ENCODE measurements around the gene RASGEF1C.

Gene RASGEF1C

DNA sequence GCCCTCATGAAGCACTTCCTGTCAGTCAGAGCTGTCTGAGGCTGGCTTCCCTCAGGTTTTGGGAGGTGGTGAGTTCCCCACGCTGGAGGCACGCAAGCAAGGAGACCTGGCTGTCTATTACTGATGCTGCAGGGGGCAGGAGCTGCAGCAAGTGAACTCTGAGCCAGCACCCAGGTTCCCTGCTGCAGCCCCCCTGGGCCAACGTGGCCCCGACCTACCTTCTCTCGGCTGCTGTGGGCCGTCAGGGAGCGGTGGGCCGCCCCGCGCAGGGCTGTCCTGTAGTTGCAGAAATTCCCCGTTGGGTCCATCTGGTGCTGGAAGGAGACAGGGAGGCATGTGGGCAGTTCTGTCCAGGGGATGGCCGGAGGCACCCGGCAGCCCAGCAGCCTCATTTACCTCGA, 90.6 kb downstream of the RASGEF1C start:
- DNase-seq, result no peak

DNA sequence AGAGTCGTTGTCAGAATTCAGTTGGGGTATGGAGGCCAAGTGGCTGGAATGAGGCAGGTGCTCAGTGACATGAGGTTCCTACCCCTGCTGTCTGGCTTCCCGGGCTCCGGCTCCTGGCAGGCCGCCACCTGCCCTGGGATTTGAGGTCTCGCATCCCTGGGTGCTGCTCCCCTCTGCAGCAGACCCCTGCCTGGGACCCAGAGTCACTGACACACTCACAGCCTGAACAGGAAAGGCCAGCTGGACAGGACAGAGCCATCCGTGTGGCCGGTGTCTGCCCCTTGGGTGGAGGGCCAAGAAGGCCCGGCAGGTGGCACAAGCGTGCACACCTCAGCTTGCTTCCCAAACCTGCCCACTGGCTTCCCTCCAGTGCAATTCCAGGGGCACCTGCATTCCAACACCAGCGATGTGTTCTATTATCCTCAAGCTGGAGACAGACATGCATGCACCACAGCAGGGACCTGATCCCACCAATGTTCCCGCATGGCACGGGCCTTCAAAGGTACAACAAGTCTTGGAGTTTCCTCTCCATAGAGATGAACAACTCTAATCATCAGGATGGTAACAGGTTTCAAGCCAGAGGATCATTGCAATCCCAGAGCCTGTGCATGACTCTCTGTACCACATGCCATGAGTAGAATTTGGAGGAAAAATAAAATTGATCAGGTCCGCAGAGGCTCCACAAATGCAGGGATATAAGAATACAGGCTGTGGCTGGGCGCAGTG, 91.8 kb downstream of the RASGEF1C start:
- DNase-seq, result peak; percentile 14

DNA sequence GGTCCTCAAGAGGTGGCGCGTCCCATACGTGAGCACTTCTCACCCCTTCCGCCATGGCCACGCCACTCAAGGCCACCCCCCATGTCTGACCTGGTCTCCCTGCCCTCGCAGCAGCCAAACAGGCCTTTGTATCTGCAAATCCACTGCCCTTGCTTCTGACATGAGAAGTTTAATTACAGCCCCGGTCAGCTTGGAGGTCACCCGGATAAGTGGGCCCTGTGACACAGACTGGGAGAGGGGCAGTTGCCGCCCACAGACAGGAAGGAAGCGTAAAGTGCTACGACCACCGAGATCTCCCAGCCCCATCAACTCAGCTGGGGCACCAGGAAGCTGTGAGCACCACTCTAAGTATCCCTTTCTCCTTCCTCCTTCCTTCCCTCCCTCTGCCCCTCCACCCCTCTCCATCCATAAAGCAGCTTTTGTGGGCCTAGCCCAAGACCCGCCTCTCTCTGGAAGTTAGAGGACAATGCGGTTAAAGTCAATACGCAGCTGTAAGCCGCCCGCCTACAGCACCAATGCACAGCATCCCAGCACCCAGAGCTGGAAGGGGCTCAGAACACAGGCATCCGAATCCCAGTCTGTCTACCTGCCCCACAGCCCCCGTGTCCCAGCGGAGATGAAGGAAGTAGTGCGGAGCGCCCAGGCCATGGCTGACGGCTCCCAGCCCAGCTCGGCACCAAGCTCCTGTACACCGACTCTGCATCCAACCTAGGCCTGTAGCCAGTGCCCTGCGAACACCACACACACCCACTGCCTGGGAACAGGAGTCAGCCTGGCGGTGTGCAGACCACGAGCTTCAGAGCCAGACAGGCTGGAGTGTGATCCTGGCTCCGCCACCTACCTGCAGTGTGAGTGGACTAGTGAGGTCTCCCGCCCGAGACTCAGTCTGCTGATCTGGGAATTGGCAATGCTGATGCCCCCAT, 92.7 kb downstream of the RASGEF1C start:
- peak; percentile 44 for DNase-seq

DNA sequence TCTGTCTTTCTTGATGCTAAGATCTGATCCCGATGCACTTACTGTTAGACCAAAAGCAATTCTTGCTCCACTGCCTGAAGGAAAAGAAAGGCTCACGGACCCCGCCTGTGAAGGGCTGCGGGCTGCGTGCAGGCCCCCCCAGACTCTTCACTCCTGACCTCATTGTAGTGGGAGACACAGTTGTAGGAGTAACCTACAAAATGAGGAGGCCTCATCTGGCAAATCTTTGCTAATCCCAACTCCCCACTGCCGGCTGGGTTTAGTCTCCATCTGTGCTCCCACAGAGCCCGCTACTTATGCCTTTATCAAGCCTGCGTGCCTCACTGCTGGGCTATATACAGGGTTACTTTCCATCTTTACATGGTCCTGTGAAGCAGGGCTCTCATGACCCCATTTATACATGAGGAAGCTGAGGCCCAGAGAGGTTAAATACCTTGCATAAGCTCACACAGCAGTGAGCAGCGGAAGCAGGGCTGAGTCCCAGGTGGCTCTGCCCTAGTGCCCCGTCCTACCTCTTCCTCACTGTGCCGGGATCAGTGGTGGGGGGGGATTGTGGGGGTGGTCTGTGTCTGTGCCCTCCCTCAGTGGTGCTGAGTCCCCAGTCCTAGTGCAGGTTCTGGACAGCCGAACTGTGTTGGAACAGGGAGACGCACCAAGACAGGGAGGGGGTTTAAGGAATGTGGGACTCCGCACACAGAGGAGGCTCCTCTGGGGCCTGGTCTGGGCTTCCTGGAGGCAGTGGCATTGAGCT, 93.5 kb downstream of the RASGEF1C start:
- peak; percentile 90 for DNase-seq

DNA sequence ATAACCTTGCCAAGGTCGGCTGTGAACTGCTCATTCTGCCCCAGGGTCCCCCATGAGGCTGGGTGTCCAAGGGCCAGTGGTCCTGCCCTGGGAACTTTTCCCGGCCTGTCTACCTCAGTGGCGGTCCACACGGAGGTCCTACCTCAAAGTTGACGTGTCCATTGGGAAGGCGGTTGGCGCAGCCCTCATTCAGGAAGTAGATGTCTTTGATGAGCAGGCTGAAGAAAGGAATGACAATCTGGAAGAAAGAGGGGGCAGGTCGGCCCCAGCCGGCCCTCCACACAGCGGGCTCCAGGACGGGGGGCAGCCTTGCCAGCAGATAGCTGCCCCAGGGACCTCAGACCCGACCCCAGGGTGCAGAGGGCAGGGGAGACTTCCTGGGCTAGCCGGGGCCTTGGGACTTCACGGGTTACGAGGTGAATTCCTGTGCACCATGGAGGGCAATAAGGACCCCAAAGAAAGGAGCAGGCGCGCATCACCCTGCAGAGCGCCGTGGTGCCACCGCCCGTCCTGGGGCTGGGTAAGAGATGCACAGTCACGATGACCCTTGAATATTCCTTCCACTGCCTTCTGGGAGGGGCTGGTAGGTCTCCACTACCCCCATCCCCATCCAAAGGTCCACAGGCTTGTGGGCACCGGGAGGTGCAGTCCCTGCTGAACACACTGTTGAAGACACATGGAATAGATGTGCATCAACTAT, 94.6 kb downstream of the RASGEF1C start:
- DNase-seq, result no peak

DNA sequence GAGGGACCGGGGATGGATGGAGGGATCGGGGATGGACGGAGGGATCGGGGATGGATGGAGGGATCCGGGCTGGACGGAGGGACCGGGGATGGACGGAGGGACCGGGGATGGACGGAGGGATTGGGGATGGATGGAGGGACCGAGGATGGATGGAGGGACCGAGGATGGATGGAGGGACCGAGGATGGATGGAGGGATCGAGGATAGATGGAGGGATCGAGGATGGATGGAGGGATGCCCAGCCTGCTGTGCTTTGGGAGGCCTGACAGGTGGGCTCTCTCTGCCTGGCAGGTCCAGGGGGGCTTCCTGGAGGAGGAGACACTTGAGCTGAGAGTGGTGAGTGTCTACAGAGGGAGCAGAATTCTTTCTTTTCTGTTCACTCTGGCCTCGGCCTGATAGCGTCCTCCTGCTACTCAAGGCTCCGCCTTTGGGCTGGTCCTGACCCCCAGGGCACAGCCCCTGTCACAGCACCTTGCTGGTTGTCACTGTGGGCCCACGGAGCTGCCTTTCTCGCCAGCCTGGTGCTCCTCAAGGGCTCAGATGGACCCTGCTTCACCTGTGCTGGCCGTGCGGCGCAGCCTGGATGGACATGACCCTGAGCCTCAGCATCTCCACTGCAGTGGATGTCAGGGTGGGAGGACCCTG, 95.2 kb downstream of the RASGEF1C start:
- DNase-seq, result no peak

DNA sequence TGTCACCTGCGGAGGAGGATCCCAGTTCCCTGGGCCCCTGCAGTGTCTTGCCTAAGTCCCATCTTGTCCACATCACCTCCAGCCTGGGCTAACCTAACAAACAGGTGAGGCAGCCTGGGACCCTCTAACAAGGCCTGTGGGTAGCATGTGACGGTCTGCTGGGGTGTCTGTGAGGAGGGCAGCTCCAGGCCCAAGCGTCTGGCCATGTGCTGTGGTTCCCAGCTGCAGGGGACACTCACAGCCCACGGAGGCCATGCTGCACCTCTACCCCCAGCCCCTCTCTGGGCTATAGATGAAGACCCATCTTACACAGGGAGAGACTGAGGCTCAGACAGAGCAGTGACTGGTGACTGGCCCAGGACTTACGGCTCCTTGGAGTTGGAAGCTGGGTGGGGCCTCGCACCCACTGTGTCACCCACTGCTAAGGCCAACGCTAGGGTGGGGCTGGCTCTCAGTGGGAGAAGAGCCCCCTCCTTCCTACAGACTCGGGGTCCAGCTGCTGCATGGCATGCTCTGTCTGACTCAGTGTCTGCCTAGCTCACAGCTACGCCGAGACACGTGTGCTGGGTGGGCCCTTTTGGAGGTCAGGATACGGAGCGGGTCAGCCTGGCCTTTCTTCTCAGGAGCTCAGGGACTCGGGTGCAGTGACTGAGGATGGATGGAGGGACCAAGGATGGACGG, 96.7 kb downstream of the RASGEF1C start:
- DNase-seq, result no peak

DNA sequence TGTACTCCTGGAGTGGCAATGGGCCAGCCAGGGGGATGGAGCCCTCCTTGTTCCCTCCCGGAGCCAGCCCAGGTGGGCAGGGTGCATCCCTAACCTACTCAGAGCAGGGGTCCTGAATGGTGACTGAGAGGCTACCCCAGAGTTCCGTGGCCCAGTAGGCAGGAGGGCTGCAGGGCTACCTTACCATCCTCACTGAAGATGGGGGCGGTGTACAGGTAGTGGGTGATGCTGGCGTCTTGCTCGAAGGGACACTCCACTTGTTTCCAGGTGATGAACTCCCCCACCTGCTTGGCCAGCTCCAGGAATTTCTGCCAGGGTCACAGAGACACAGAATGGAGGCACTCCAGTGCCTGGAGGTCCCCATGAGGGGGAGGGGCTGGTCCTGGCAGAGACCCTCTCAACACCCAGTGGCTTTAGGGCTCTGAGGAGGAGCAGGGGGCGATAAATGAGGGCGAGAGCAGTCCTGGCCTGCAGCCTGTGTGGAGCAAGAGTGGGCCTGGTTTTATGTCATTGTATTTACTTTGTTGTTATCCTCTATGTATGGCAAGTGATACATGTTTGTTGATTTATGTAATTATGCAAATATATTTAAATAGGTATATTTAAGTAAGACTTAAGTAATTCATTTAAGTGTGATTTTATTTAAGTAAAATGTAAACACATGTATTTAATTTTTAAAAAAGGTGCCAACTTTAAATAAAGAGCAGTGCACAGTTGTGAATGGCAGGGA, 97.6 kb downstream of the RASGEF1C start:
- DNase-seq, result no peak

DNA sequence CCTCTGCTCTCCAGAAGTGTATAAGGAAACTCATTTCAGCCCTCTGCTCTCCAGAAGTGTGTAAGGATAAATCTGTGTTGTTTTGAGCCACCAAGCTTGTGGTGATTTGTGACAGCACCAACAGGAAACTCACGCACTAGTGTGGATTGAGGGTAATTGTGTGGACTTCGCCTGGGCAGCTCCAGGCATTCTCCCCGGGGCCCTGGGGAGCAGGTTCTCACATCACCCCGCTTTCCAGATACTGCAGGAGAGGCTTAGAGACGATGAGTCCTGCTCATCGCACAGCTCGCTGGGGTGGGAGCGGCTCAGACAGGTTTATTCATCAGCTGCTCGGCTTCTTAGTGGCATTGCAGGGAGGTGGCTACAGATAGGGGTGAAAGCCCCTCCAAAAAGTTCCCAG, 99.1 kb downstream of the RASGEF1C start:
- DNase-seq, result no peak

DNA sequence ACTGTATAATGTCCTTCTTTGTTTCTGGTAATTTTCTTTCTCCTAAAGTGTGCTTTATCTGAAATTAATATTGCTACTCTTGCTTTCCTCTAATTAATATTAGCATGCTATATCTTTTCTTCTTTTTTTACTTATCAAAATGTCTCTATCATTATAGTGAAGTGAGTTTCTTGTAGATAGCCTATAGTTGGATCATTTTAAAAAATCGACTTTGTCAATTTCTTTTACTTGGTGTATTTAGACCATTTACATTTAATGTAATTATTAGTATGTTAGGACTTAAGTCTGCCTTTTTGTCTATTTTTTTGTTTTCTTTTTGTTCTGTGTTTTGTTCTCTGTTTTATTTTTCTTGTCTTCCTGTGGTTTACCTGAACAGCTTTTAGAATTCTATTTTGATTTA, 102.0 kb downstream of the RASGEF1C start:
- no peak for DNase-seq

DNA sequence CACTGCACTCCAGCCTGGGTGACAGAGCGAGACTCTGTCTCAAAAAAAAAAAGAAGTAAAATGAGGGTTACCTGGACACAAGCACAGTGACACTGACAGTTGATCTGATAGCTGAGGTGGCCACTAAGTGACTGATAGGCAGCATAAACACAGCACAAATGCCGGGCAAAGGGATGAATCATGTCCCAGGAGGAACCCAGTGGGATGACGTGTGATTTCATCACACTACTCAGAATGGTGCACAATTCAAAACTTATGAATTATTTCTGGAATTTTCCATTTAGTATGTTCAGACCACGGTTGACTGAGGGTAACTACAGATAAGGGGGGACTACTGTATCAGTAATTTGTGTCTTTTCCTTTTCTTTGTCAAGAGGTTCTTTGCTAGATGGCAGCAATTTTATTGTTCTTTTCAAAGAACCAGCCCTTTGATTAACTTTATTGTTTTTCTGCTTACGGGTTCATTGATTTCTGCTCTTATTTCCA, 103.1 kb downstream of the RASGEF1C start:
- DNase-seq, result no peak

DNA sequence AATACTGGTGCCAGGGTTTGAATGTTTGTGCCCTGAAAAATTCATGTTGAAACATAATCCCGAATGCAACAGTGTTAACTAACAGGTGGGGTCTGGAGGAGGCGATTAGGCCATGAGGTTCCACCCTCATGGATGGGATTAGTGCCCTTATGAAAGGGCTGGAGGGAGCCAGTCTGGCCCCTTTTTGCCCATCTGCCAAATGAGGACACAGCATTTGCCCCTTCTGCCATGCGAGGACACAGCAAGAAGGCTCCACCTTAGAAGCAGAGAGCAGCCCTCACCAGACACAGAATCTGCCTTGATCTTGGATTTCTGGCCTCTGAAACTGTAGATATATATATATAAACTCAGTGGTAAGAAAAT, 104.9 kb downstream of the RASGEF1C start:
- DNase-seq, result peak; percentile 93

DNA sequence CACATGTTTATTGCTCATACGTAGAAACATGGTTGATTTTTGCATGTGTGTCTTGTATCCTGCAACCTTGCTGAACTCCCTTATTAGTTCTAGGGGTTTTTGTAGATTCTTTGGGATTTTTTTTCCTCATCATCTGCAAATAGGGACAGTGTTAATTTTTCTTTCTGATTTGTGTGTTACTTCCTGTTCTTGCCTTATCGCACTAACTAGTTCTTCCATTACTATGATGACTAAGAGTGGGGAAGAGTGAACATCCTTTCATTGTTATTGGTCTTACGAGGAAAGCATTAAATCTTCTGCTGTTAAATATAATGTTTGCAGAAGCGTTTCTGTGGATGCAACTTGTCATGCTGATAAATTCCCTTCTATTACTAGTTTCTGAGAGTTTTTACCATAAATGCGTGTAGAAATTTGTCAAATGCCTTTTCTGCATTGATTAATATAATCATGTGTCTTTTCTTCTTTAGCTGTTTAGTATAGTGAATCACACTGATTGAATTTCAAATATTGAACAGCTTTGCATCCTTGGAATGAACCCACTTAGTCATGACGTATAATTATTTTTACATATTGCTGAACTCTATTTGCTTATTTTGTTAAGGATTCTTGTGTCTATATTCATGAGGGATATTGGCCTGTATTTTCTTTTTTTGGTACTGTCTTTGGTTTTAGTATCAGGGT, 105.4 kb downstream of the RASGEF1C start:
- no peak for DNase-seq

DNA sequence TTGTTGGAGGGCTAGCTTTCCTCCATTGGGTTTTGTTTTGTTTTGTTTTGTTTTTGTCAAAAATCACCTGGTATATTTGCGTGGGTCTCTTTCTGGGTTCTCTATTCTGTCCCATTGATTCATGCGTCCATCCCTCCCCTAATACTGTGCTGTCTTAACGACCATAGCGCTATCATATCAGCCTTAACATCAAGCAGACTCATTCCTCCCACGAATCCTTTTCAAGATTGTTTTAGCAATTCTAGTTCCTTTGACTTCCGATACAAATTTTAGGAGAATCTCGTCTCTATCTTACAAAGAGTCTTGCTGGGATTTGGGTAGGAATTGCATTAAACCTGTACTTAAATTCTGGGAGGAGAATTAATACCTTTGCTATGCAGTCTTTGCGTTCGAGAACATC, 106.4 kb downstream of the RASGEF1C start:
- DNase-seq, result no peak

DNA sequence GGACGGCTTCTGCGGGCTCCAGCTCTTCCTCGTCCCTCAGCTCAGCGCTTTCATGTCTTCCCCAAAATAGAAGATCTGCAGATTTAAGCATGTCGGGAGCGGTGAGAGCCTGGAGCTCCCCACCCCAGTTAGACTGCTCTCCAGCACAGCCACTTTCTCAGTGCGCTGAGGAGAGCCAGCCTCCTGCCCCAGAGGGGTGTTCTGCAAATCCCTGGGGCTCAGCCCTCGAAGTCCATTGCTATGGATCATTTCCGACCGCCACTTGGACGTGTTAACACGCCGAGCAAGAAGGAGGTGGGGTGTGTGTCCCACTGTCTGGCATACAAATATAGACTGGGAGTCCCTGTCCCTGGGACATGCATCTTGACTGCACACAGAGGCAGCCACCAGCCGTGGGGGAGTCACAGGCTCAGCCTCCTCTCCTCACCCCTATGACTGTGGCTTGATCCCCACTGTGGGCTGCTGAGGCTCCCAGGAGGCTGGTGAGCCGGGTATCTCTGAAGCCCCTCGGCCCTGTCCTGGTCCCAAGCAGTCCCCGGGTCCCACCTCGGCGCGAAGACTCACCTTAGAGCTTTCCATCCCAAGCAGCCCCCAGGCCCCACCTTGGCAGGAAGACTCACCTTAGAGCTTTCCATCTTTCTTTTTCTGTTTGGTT, 107.4 kb downstream of the RASGEF1C start:
- no peak for DNase-seq

DNA sequence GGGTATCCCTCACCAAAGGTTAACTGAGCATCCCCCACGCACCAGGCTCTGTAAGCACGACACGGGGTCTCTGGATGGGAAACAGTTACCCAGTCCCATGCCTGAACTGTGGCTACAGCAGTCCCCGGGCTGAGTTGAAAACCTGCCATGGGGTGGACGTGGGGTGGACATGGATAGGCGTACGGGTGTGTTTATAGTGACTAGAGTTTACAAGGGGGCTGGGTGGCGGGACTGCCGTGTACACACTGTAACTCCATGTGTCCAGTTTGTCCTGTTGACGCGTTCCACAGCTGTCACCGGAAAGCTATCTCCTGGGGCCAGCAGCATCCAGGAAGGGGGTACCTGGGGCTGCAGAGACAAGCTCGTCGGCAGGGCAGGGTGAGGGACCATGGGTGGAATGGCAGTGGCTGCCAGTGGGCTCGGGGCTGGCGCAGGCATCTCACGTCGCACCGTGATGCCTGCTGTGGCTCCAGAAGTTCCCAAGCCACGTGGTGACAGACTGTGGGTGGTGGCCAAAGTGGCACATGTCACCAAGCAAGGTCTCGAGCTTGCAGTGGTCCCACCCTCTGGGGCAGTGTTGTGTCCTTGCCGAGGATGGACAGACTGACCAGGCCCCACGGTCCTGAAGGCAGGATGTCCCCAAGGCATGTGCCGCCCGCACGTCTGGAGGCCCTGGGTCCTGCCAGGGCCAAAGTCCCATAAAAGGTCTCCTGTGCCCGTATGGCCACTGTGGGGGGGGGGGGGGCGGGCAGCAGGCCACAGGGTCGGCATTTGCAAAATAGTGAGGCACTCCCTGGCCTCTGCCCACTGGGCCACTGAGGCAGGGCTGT, 108.2 kb downstream of the RASGEF1C start:
- DNase-seq, result no peak

DNA sequence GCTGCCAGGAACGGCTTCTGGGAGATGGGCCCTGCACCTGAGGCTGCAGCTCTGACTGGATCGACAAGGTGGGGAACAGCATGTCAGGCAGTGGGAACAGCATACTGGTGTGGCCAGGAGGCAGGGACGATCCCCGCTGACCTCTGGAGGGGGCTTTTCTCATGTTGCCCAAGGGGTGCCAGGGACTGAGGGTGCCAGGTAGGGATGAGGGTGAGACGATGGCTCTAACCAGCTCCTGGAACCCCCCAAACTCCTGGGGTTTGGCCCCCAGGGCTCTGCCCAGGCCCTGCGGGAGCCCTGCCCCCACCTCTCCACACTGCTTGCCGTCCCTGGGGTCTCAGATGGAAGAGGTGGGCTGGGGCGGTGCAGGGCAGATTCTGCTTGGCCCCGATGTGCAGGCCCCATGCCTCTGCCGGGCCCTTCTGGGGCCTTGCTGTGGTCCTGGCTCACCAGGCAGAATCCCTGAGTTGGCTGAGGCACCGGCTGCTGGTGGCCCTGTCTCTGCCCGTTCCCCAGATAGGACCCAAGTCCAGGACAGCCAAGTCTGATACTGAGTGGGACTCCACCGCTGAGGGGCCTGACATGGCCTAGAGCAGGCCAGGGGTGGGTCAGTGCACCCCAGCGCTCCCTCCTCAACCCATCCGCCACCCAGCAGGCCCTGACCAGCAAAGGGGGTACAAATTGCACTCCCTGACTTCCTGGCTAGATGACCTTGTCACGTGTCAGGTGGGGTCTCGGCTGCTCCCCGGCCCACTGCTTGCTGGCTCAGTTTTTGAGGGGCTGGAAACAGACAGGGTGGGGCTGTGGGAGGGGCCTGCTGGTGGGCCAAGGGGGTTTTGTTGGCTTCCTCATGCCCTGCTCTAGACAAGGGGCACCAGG, 109.0 kb downstream of the RASGEF1C start:
- no peak for DNase-seq
